Measurements from ENCODE around the gene MYCBP2. TPM values are rescaled to one million over a fixed set of nuclear protein-coding genes. Genes with fewer than 3 reads are reported as not detected.
"Not testable (repeated sequence)": the region's sequence is repeated elsewhere in the genome, so short reads cannot be mapped to it uniquely, and the experiment has no call there.

MYCBP2 gene
- total RNA-seq, 1 experiment from 2014 or later = 57.8 TPM

GRCh38 chr13:77265336-77265735 lies 61.6 kb downstream of the MYCBP2 start:
- Histone ChIP-seq H3K36me3 (ENCODE audit: insufficient read depth, low read length, poor library complexity, severe bottlenecking) (peaks cover 8% of the 10 kb centered on the region), H3K4me3 (ENCODE audit: low read depth, low read length, poor library complexity, severe bottlenecking) (no peak overlapping the region), H3K4me1 (ENCODE audit: insufficient read depth, low read length, poor library complexity, severe bottlenecking) (no peaks in the 10 kb centered on the region), H3K27ac (ENCODE audit: low read depth, low read length, poor library complexity, severe bottlenecking) (no peak overlapping the region), H3K9me3 (ENCODE audit: low read depth, low read length, poor library complexity, severe bottlenecking) (no peaks in the 10 kb centered on the region), H3K27me3 (replicated peaks; ENCODE audit: insufficient read depth, low read depth, low read length, poor library complexity) (no peaks in the 10 kb centered on the region)
- DNase-seq (ENCODE audit: low spot score) = no peak
- ChIA-PET POLR2A (ENCODE audit: low non-redundant PET) (no interaction called here), CTCF (no interaction called here)
- intact Hi-C loops (cut with micrococcal nuclease; ENCODE audit: unreplicated experiment) = no loop called here
- no TSS peak for BruUV-seq (replicated peaks)
- TF ChIP-seq CTCF (conservative IDR thresholded peaks at IDR 0.05; ENCODE audit: low read depth, low read length) (no peak), EZH2 (IDR thresholded peaks at IDR 0.05; ENCODE audit: borderline replicate concordance, low read depth, low read length, poor library complexity, severe bottlenecking) (no peak)

GRCh38 chr13:77262198-77262597 lies 64.7 kb downstream of the MYCBP2 start:
- no peak for DNase-seq (ENCODE audit: low spot score)
- Histone ChIP-seq H3K27me3 (replicated peaks; ENCODE audit: insufficient read depth, low read depth, low read length, poor library complexity) (no peaks in the 10 kb centered on the region), H3K4me1 (ENCODE audit: insufficient read depth, low read length, poor library complexity, severe bottlenecking) (no peaks in the 10 kb centered on the region), H3K4me3 (ENCODE audit: low read depth, low read length, poor library complexity, severe bottlenecking) (no peak overlapping the region), H3K36me3 (ENCODE audit: insufficient read depth, low read length, poor library complexity, severe bottlenecking) (no peaks in the 10 kb centered on the region), H3K27ac (ENCODE audit: low read depth, low read length, poor library complexity, severe bottlenecking) (no peak overlapping the region), H3K9me3 (ENCODE audit: low read depth, low read length, poor library complexity, severe bottlenecking) (no peaks in the 10 kb centered on the region)
- TF ChIP-seq CTCF (conservative IDR thresholded peaks at IDR 0.05; ENCODE audit: low read depth, low read length) (no peak), EZH2 (IDR thresholded peaks at IDR 0.05; ENCODE audit: borderline replicate concordance, low read depth, low read length, poor library complexity, severe bottlenecking) (no peak)
- CTCF ChIA-PET = no interaction called here
- intact Hi-C loops (cut with micrococcal nuclease; ENCODE audit: unreplicated experiment) = no loop called here
- BruUV-seq (replicated peaks) = no TSS peak
- POLR2A ChIA-PET (ENCODE audit: low non-redundant PET) = no interaction called here

- Histone ChIP-seq H3K27me3 (replicated peaks; ENCODE audit: insufficient read depth, low read depth, low read length, poor library complexity) (no peaks in the 10 kb centered on the region), H3K9me3 (ENCODE audit: low read depth, low read length, poor library complexity, severe bottlenecking) (no peaks in the 10 kb centered on the region), H3K36me3 (ENCODE audit: insufficient read depth, low read length, poor library complexity, severe bottlenecking) (no peaks in the 10 kb centered on the region), H3K27ac (ENCODE audit: low read depth, low read length, poor library complexity, severe bottlenecking) (no peak overlapping the region), H3K4me1 (ENCODE audit: insufficient read depth, low read length, poor library complexity, severe bottlenecking) (no peaks in the 10 kb centered on the region), H3K4me3 (ENCODE audit: low read depth, low read length, poor library complexity, severe bottlenecking) (no peak overlapping the region)
- CTCF ChIA-PET = no interaction called here
- POLR2A ChIA-PET (ENCODE audit: low non-redundant PET) = no interaction called here
- intact Hi-C loops (cut with micrococcal nuclease; ENCODE audit: unreplicated experiment) = no loop called here
- no TSS peak for BruUV-seq (replicated peaks)
- no peak for DNase-seq (ENCODE audit: low spot score)
- no peak for TF ChIP-seq EZH2 (IDR thresholded peaks at IDR 0.05; ENCODE audit: borderline replicate concordance, low read depth, low read length, poor library complexity, severe bottlenecking)
- TF ChIP-seq CTCF (conservative IDR thresholded peaks at IDR 0.05; ENCODE audit: low read depth, low read length) = no peak
Measured at GRCh38 chr13:77250975-77251374, 75.9 kb downstream of the MYCBP2 start.

GRCh38 chr13:77245224-77245623 lies 81.7 kb downstream of the MYCBP2 start:
- H3K4me1 ChIP-seq (ENCODE audit: insufficient read depth, low read length, poor library complexity, severe bottlenecking); H3K27me3 ChIP-seq (replicated peaks; ENCODE audit: insufficient read depth, low read depth, low read length, poor library complexity); BruUV-seq (replicated peaks); DNase-seq (ENCODE audit: low spot score); H3K36me3 ChIP-seq (ENCODE audit: insufficient read depth, low read length, poor library complexity, severe bottlenecking); POLR2A ChIA-PET (ENCODE audit: low non-redundant PET); intact Hi-C loops (cut with micrococcal nuclease; ENCODE audit: unreplicated experiment); H3K9me3 ChIP-seq (ENCODE audit: low read depth, low read length, poor library complexity, severe bottlenecking); H3K27ac ChIP-seq (ENCODE audit: low read depth, low read length, poor library complexity, severe bottlenecking); CTCF ChIA-PET; H3K4me3 ChIP-seq (ENCODE audit: low read depth, low read length, poor library complexity, severe bottlenecking): not testable (repeated sequence)
